Ascending aorta (tissue), 2 donors: ENCODE data around the gene LRRC71. TPM values are rescaled to one million over a fixed set of nuclear protein-coding genes. Genes with fewer than 3 reads are reported as not detected.

Experiments
- DNase-seq, 2 donors: peaks; one replicate each; pipeline ENCODE4 v3.0.0-alpha.2; 2019; ENCODE audit warnings: low spot score in 2 of 2
- H3K27ac ChIP-seq, 2 donors: fragments of 200-600 bp; sonication (generic); one replicate each; pipeline ENCODE4 v1.5.1; 2016 to 2017; ENCODE audit warnings: mild to moderate bottlenecking in 1 of 2
- H3K27me3 ChIP-seq: fragments of 200-600 bp; sonication (generic); one replicate; pipeline ENCODE4 v1.5.1; 2017
- H3K36me3 ChIP-seq, 2 donors: fragments of 200-600 bp; sonication (generic); one replicate each; pipeline ENCODE4 v1.5.1; 2016
- H3K4me1 ChIP-seq, 2 donors: fragments of 200-600 bp; sonication (generic); one replicate each; pipeline ENCODE4 v1.5.1; 2016 to 2017; ENCODE audit warnings: mild to moderate bottlenecking in 1 of 2
- H3K4me3 ChIP-seq, 2 donors: fragments of 200-600 bp; sonication (generic); one replicate each; pipeline ENCODE4 v1.5.1; 2016 to 2017; ENCODE audit warnings: mild to moderate bottlenecking in 1 of 2
- H3K9me3 ChIP-seq, 2 donors: fragments of 200-600 bp; sonication (generic); one replicate each; pipeline ENCODE4 v1.5.1; 2016
- intact Hi-C: fragments of 100-400 bp; cut with DNase I; formaldehyde crosslinking; loops from one replicate; pipeline ENCODE4 v1.15.1; 2023
- total RNA-seq: library from RNA; depleted of rRNA; stranded (reverse); fragments of >200 nt; gene quantifications from one replicate; pipeline ENCODE4 v1.1.0, GENCODE V29; 2016
- TF ChIP-seq, protein P1 (sequence below), 3 experiments: fragments of 200-600 bp in 2 of 3; fragments of 450-650 bp in 1 of 3; sonication (generic) in 2 of 3; IDR thresholded peaks; one replicate each; pipeline ENCODE4 v1.5.1; 2016 to 2019; ENCODE audit warnings: antibody characterized with exemption in 3 of 3, mild to moderate bottlenecking in 1 of 3, moderate library complexity in 1 of 3

Gene LRRC71
- not detected for total RNA-seq

DNA sequence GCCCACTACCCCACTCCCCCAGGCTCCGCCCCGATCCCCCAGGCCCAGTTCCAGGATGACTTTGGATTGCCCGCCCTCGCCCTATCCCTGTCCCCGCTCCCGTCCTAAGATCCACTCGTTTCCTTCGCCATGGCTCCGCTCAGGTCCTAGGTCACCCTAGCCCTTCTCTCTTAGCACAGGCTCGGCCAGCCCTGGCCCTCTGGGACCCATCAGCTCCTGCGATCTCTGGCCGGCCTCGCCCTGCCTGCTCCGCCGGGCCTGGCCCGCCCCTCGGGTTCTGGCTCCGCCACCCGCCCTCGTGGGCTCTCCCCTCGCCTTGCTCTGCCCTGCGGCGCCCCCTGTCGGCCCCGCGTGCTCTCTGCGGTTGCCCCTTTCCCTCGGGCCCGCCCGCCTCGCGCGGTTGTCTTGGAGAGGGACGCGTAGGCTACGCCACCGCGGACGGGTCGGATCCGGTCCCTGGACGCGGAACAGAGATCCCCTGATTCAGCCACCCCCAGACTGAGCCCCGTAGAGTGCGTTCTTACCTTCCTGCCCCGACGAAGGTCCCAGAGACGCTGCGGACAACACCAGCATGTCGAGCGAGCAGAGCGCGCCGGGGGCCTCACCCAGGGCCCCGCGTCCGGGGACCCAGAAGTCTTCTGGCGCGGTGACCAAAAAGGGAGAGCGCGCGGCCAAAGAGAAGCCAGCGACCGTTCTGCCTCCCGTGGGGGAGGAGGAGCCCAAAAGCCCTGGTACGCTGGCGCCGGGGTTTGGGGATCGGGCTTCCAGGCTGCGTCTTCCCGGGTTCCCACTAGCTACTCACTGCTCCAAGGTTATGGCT lies at the start of gene LRRC71:
Gene LRRC71 (plus strand): TSS at position 400 of the 820 bp plus-strand sequence. CDS start 172 bp downstream, at position 572.
- intact Hi-C loops: loop anchor here (2.0 kb wide), 1 partner anchor 28 kb away; the partner anchor contains the start of gene PEAR1
- no peaks in the 10 kb centered on the region for H3K9me3 ChIP-seq

DNA sequence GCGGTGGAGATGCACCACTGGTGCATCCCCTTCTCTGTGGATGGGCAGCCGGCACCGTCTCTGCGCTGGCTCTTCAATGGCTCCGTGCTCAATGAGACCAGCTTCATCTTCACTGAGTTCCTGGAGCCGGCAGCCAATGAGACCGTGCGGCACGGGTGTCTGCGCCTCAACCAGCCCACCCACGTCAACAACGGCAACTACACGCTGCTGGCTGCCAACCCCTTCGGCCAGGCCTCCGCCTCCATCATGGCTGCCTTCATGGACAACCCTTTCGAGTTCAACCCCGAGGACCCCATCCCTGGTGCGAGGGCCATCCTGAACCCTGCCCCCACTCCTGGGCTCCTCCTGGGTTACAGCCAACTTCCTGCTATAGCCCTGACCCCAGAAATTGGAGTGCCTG lies 46.8 kb upstream of the LRRC71 start:
- TF ChIP-seq, protein P1, sequence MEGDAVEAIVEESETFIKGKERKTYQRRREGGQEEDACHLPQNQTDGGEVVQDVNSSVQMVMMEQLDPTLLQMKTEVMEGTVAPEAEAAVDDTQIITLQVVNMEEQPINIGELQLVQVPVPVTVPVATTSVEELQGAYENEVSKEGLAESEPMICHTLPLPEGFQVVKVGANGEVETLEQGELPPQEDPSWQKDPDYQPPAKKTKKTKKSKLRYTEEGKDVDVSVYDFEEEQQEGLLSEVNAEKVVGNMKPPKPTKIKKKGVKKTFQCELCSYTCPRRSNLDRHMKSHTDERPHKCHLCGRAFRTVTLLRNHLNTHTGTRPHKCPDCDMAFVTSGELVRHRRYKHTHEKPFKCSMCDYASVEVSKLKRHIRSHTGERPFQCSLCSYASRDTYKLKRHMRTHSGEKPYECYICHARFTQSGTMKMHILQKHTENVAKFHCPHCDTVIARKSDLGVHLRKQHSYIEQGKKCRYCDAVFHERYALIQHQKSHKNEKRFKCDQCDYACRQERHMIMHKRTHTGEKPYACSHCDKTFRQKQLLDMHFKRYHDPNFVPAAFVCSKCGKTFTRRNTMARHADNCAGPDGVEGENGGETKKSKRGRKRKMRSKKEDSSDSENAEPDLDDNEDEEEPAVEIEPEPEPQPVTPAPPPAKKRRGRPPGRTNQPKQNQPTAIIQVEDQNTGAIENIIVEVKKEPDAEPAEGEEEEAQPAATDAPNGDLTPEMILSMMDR (IDR thresholded peaks at IDR 0.05): no peak
- Histone ChIP-seq H3K36me3 (no peaks in the 10 kb centered on the region), H3K27ac (no peak overlapping the region), H3K4me1 (no peaks in the 10 kb centered on the region), H3K4me3 (no peak overlapping the region), H3K9me3 (no peaks in the 10 kb centered on the region), H3K27me3 (no peaks in the 10 kb centered on the region)
- intact Hi-C loops: no loop called here
- no peak for DNase-seq

More for the DNA sequence above, at the start of gene LRRC71:
- TF ChIP-seq, protein P1 (IDR thresholded peaks at IDR 0.05): peak; percentile 69 to 80 (median 77)
- H3K27me3 ChIP-seq: peaks cover 28% of the 10 kb centered on the region
- H3K27ac ChIP-seq: no peak within 1 kb of the TSS
- peak in 1 of 2 donors; percentile 81 for DNase-seq
- peak within 1 kb of the TSS; percentile 16 for H3K4me3 ChIP-seq
- H3K36me3 ChIP-seq: peaks cover 0 to 12% of the 10 kb centered on the region in 2 donors
- H3K4me1 ChIP-seq: peaks cover 4 to 9% of the 10 kb centered on the region in 2 donors

DNA sequence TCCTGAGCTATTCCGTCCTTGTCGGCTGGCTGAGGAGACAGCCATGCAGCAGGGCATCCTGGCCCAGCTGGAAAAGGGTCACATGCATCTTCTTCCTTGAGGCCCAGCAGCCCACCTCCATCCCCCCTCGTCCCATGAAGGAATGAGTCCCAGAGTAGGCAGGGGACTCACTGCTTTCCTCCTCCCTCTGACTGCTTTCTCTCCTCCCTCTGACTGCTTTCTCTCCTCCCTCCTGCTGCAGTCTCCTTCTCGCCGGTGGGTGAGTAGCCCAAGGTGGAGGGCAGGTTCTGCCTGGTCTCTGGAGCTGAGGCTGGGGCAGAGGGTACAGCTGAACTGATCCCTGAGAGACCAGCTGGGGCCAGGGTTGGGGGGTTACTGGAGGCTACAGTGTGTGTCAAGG lies 46.3 kb upstream of the LRRC71 start:
- H3K9me3 ChIP-seq: no peaks in the 10 kb centered on the region
- H3K27me3 ChIP-seq: no peaks in the 10 kb centered on the region
- TF ChIP-seq, protein P1 (IDR thresholded peaks at IDR 0.05): no peak
- no peaks in the 10 kb centered on the region for H3K4me1 ChIP-seq
- H3K4me3 ChIP-seq: no peak overlapping the region
- no peaks in the 10 kb centered on the region for H3K36me3 ChIP-seq
- intact Hi-C loops: no loop called here
- H3K27ac ChIP-seq: no peak overlapping the region
- no peak for DNase-seq

DNA sequence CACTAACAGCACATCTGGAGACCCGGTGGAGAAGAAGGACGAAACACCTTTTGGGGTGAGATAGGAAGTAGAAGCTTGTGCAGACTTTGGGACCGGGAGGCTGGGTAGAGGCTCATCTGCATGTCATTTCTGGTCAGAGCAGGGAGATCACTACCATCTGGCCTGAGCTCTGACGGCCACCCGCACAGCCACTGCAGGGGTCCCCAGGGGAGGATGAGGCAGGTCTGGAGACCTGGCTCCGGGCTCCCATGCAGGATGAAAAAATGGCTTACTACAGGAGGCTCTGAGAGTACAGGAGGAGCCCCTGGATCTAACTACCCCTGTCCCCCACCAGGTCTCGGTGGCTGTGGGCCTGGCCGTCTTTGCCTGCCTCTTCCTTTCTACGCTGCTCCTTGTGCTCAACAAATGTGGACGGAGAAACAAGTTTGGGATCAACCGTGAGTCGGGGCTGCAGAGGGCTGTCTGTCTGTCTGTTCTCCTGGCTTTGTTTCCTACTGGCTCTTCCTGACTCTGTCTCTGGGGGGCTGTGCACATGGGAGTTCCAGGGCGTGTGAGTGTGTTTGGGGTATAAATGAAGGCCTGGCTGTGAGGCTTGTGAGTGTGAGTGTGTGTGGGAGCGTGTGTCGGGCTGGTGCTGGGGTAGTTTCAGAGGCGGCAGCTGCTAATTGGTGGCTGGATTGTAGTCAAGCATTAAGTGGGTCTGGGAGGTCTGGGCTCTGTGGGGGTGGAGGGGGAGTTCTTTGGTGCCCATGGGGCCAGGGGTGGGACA lies 45.7 kb upstream of the LRRC71 start:
- Histone ChIP-seq H3K9me3 (no peaks in the 10 kb centered on the region), H3K4me1 (no peaks in the 10 kb centered on the region), H3K4me3 (no peak overlapping the region), H3K36me3 (no peaks in the 10 kb centered on the region), H3K27ac (no peak overlapping the region), H3K27me3 (no peaks in the 10 kb centered on the region)
- TF ChIP-seq, protein P1 (IDR thresholded peaks at IDR 0.05): no peak
- DNase-seq: no peak
- intact Hi-C loops: no loop called here

DNA sequence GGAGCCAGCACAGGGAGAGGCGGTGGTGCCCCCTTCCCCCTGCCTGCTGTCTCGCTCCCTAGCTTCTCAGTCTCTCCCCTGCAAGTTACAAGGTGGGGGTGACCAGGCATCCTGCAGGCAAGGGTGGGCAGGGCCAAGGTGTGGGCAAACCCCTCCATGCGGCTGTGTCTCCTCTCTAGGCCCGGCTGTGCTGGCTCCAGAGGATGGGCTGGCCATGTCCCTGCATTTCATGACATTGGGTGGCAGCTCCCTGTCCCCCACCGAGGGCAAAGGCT lies 45.2 kb upstream of the LRRC71 start:
- Histone ChIP-seq H3K27ac (no peak overlapping the region), H3K27me3 (no peaks in the 10 kb centered on the region), H3K36me3 (no peaks in the 10 kb centered on the region), H3K9me3 (no peaks in the 10 kb centered on the region), H3K4me3 (no peak overlapping the region), H3K4me1 (no peaks in the 10 kb centered on the region)
- intact Hi-C loops: no loop called here
- DNase-seq: no peak
- TF ChIP-seq, protein P1 (IDR thresholded peaks at IDR 0.05): no peak
